K562 (cell line): ENCODE data around the gene TUBG2. TPM values are rescaled to one million over a fixed set of nuclear protein-coding genes. Genes with fewer than 3 reads are reported as not detected.

Source experiments
- AFF4 ChIP-seq: sonication (generic); formaldehyde crosslinking; IDR thresholded peaks from 2 replicates; pipeline ENCODE4 v1.8.0; 2023; ENCODE audit warnings: mild to moderate bottlenecking, missing genetic modification reagents
- BRF1 ChIP-seq: IDR thresholded peaks from 3 replicates; pipeline ENCODE4 v1.6.1; 2011; ENCODE audit warnings: borderline replicate concordance, mild to moderate bottlenecking; ENCODE audit not compliant: insufficient read length; ENCODE audit errors: extremely low read depth
- CGGBP1 ChIP-seq: fragments of 250-450 bp; sonication (Bioruptor Pico); IDR thresholded peaks from 2 replicates; pipeline ENCODE4 v1.9.0; 2021; ENCODE audit warnings: mild to moderate bottlenecking
- DIDO1 ChIP-seq: fragments of 450-650 bp; IDR thresholded peaks from 2 replicates; pipeline ENCODE4 v1.6.1; 2016; ENCODE audit warnings: low read depth, missing biosample characterization, missing genetic modification characterization
- DPF2 ChIP-seq: fragments of 450-650 bp; IDR thresholded peaks from 2 replicates; pipeline ENCODE4 v1.6.1; 2016
- GATAD2B ChIP-seq: fragments of 450-650 bp; IDR thresholded peaks from 2 replicates; pipeline ENCODE4 v1.6.1; 2017; ENCODE audit warnings: mild to moderate bottlenecking, borderline replicate concordance
- GTF3C2 ChIP-seq: IDR thresholded peaks from 3 replicates; pipeline ENCODE4 v1.6.1; 2011; ENCODE audit warnings: borderline replicate concordance, mild to moderate bottlenecking, moderate library complexity; ENCODE audit not compliant: insufficient read length; ENCODE audit errors: extremely low read depth
- HNRNPUL1 ChIP-seq: fragments of 200-400 bp; formaldehyde crosslinking; IDR thresholded peaks from 2 replicates; pipeline ENCODE4 v1.6.1; 2017; ENCODE audit warnings: low read length
- MAX ChIP-seq: sonication (generic); formaldehyde crosslinking; IDR thresholded peaks from 2 replicates; pipeline ENCODE4 v1.9.0; 2022; ENCODE audit warnings: mild to moderate bottlenecking, missing genetic modification reagents
- MED1 ChIP-seq: sonication (generic); formaldehyde crosslinking; IDR thresholded peaks from 2 replicates; pipeline ENCODE4 v1.8.1; 2023; ENCODE audit warnings: missing genetic modification reagents, borderline replicate concordance
- MIER1 ChIP-seq: fragments of 450-650 bp; IDR thresholded peaks from 2 replicates; pipeline ENCODE4 v1.6.1; 2016; ENCODE audit warnings: antibody characterized with exemption, mild to moderate bottlenecking, low read depth
- NCOA4 ChIP-seq: fragments of 450-650 bp; IDR thresholded peaks from 2 replicates; pipeline ENCODE4 v1.6.1; 2018; ENCODE audit warnings: mild to moderate bottlenecking; ENCODE audit not compliant: partially characterized antibody
- PCBP1 ChIP-seq: fragments of 200-400 bp; formaldehyde crosslinking; IDR thresholded peaks from 2 replicates; pipeline ENCODE4 v1.6.1; 2018; ENCODE audit warnings: mild to moderate bottlenecking, low read depth, low read length; ENCODE audit not compliant: poor library complexity, severe bottlenecking
- SMAD4 ChIP-seq: fragments of 250-450 bp; sonication (Bioruptor Pico); conservative IDR thresholded peaks from 2 replicates; pipeline ENCODE4 v1.8.0; 2021; ENCODE audit warnings: inconsistent platforms, mild to moderate bottlenecking, moderate library complexity
- SNIP1 ChIP-seq: fragments of 450-650 bp; IDR thresholded peaks from 2 replicates; pipeline ENCODE4 v1.7.1; 2017; ENCODE audit warnings: low read depth, mild to moderate bottlenecking
- SRF ChIP-seq, 2 experiments: fragments of 250-450, 450-650 bp in 1 of 2; sonication (Bioruptor Pico) in 1 of 2; sonication (generic) in 1 of 2; formaldehyde crosslinking; IDR thresholded peaks; 2 replicates each; pipeline versions ENCODE4 v1.5.0 to v1.5.1; 2020 to 2022; ENCODE audit warnings: mild to moderate bottlenecking in 1 of 2, missing genetic modification reagents in 1 of 2
- TEAD2 ChIP-seq: fragments of 450-650 bp; IDR thresholded peaks from 2 replicates; pipeline ENCODE4 v1.6.1; 2016; ENCODE audit warnings: missing genetic modification characterization, control low read depth, missing compliant biosample characterization
- ZNF274 ChIP-seq: IDR thresholded peaks from 2 replicates; pipeline ENCODE4 v1.6.1; 2011; ENCODE audit warnings: low read depth, mild to moderate bottlenecking, low read length, moderate library complexity, borderline replicate concordance
- ZNF41 ChIP-seq: fragments of 250-450 bp; sonication (Bioruptor Pico); conservative IDR thresholded peaks from 2 replicates; pipeline ENCODE4 v1.4.0; 2020; ENCODE audit warnings: mild to moderate bottlenecking
- ZNF644 ChIP-seq: fragments of 200-800 bp; sonication (Bioruptor generic); IDR thresholded peaks from 2 replicates; pipeline ENCODE4 v1.6.1; 2016; ENCODE audit warnings: low read depth, missing genetic modification characterization, missing compliant biosample characterization
- ZSCAN29 ChIP-seq: fragments of 450-650 bp; IDR thresholded peaks from 2 replicates; pipeline ENCODE4 v1.6.1; 2017
- polyA plus RNA-seq, 8 experiments: library from polyadenylated mRNA; depleted of rRNA in 4 of 8; stranded (reverse) in 5 of 8; unstranded in 3 of 8; fragments of >200 nt; fragmentation: Nextera tagmentation in 2 of 8; fragmentation: Illumina TruSeq in 1 of 8; extraction: Ambion mirVana in 2 of 8; extraction: Trizol in 1 of 8; gene quantifications; 2 replicates each; pipeline versions ENCODE4 v1.2.1 to v1.2.3, GENCODE V29; 2011 to 2014; ENCODE audit warnings: inconsistent platforms in 1 of 8, missing spikeins in 1 of 8
- total RNA-seq, 7 experiments: library from RNA; depleted of rRNA in 6 of 7; stranded (reverse); fragments of >200 nt in 6 of 7; fragmentation: Illumina TruSeq in 2 of 7; extraction: Trizol in 2 of 7; gene quantifications; 2 replicates each; pipeline versions ENCODE4 v1.2.1 to v1.2.3, GENCODE V29; 2011 to 2021; ENCODE audit warnings: low replicate concordance in 1 of 7

Gene TUBG2
- total and polyA plus RNA-seq, 9 of the 15 experiments (the other 6 are each of a cell fraction or from before 2014, with no cell fraction given), result 0.09 to 0.80 (median 0.24) TPM; not detected in 2

- TF ChIP-seq GATAD2B (peak; percentile 75; the same call in 1 of the 2 replicates), BRF1 (no peak), TEAD2 (tag) (no peak), SMAD4 (peak; percentile 63; the same call in 1 of the 2 replicates), HNRNPUL1 (no peak), MIER1 (no peak), ZNF274 (no peak; the same call in 1 of the 2 replicates), CGGBP1 (CRISPR knock-in tag) (no peak), DPF2 (peak; percentile 97), ZNF644 (no peak), GTF3C2 (peak; percentile 17), PCBP1 (no peak), MAX (CRISPR knock-in tag) (no peak), AFF4 (CRISPR knock-in tag) (no peak), ZNF41 (CRISPR knock-in tag) (no peak), SNIP1 (no peak), NCOA4 (no peak), DIDO1 (tag) (no peak), SRF (CRISPR knock-in tag; IDR thresholded peaks at IDR 0.05) (0 out of 4 replicates have a peak, but pooled peaks of 1 of the 2 experiments have one; percentile 38), MED1 (CRISPR knock-in tag) (no peak), ZSCAN29 (no peak)
Observed at GRCh38 chr17:42623732-42624596, 35.1 kb upstream of the TUBG2 start (continued).
